ENCODE data around the gene IRAK3.

Gene IRAK3, protein sequence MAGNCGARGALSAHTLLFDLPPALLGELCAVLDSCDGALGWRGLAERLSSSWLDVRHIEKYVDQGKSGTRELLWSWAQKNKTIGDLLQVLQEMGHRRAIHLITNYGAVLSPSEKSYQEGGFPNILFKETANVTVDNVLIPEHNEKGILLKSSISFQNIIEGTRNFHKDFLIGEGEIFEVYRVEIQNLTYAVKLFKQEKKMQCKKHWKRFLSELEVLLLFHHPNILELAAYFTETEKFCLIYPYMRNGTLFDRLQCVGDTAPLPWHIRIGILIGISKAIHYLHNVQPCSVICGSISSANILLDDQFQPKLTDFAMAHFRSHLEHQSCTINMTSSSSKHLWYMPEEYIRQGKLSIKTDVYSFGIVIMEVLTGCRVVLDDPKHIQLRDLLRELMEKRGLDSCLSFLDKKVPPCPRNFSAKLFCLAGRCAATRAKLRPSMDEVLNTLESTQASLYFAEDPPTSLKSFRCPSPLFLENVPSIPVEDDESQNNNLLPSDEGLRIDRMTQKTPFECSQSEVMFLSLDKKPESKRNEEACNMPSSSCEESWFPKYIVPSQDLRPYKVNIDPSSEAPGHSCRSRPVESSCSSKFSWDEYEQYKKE

DNA sequence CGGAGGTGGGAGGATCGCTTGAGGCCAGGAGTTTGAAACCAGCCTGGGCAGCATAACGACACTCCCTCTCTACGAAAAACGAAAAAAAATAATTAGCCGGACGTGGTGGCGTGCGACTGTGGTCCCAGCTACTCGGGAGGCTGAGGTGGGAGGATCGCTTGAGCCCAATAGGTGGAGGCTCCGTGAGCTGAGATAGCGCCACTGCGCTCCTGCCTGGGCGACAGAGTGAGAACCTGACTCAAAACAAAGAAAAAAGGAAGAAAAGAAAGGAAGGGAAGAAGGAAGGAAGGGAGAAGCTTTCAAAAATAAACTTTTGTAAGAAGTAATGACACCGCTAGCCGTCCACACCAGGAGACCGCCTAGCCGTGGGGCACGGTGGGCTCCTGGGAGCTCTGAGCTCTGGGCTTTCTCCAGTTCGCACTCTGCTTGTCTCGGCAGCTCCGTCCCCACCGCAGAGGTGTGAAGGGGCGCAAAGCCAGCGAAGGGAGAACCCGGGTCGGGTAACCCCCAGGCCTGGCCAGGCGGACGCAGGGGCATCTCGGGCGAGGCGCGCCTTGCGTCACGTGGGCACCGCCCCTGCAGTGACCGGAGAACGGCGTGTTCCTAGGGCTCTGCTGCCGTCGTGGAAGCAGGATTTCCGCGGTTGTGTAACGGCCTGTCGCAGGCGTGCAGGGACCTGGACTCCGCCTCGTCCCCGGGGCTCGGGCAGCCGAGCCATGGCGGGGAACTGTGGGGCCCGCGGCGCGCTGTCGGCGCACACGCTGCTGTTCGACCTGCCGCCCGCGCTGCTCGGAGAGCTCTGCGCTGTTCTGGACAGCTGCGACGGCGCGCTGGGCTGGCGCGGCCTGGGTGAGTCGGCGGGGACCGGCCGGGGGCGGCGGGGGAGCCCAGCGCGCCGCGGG lies at the start of gene IRAK3:
Gene IRAK3, plus strand, starts transcription at position 631 of the 902 bp plus-strand sequence. Its CDS starts 86 bp downstream, at position 717.
- peak; percentile 63 for DNase-seq (ENCODE audit: low read depth)

DNA sequence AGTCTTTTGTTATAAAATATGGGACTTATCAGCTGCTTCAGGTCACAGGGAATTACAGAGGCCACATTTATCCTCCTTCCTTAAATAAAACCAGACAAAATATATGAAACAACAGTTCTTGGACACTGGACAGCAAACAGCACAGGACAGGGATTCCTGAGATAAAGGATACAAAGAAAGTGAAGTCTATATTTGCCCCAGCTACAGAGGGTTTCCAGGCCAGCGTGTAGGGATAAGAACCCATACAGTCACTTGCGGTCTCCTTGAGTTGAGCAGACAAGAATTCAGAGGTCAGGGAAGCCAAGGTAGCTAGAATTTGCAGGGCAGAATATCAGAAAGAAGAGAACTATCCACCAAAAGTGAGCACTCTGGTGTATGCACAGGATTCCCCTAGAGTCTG lies 49.7 kb upstream of the IRAK3 start:
- DNase-seq (ENCODE audit: low read depth) = no peak

DNA sequence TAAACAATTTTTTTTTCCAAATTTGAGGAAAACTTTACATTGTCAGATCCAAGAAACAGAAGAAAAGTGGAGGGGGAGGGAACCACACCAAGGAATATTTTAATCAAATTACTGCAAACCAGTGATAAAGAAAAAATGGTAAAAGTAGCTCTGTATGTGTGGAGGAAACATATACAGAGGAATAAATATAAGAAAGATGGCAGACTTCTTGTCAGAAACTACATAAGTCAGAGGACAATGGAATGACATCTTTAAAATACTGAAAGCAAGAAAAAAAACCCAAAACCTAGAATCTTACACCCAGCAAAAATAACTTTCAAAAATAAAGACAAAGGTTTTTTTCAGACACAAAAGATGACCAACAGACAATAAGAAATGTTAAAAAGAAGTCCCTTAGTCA lies 48.3 kb upstream of the IRAK3 start:
- DNase-seq (ENCODE audit: low read depth) = peak; percentile 31

DNA sequence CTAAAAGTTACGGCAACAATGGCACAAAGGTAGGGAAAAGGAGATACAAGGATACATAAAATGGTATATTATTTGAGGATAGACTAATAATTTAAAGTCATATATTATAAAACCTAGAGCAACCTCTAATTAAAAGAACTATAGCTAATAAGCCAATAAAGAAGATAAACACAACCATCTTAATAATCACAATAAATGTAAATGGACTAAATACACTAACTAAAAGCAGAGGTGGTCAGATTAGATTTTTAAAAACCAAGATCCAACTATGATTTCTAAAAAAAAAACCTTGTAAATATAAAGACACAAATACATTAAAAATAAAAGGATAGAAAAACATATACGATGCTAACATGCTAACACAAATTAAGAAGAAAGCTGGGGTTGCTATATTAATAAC lies 47.7 kb upstream of the IRAK3 start:
- no peak for DNase-seq (ENCODE audit: low read depth)

DNA sequence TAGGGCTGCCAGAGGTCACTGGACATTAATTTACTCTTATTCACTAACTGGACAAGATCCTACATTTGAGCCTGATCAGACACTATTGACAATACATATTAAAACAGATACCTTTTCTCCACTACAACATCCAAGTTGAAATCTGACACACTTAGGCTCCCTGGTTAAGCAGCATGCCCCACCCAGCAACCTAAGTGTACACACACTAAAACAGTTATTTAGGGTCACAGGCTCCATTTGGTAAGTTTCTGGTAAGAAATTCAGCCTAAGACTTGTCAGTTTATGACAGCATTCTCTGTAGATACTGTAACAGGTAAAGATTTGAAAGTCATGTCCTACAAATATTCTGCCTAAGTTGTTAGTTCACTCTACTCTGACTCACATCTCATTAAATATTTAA lies 46.2 kb upstream of the IRAK3 start:
- no peak for DNase-seq (ENCODE audit: low read depth)

DNA sequence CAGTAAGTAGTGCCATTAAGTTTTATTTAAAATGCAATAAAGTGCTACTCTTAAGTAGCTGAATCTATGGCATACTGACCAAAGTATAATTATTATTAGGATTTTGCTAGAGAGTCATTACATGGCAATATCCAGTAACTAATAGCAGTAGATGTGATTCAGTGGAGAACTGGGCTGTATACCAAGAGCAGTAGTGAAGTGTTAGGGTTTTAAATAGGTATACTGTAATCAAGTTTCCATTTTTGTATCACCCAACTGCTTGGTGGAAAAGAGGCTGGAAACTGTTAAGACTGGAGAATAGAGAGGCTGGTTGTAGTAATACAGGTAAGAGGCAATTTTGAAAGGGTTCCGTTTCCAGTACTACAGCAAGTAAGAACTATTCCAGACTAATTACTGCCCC lies 45.1 kb upstream of the IRAK3 start:
- no peak for DNase-seq (ENCODE audit: low read depth)

DNA sequence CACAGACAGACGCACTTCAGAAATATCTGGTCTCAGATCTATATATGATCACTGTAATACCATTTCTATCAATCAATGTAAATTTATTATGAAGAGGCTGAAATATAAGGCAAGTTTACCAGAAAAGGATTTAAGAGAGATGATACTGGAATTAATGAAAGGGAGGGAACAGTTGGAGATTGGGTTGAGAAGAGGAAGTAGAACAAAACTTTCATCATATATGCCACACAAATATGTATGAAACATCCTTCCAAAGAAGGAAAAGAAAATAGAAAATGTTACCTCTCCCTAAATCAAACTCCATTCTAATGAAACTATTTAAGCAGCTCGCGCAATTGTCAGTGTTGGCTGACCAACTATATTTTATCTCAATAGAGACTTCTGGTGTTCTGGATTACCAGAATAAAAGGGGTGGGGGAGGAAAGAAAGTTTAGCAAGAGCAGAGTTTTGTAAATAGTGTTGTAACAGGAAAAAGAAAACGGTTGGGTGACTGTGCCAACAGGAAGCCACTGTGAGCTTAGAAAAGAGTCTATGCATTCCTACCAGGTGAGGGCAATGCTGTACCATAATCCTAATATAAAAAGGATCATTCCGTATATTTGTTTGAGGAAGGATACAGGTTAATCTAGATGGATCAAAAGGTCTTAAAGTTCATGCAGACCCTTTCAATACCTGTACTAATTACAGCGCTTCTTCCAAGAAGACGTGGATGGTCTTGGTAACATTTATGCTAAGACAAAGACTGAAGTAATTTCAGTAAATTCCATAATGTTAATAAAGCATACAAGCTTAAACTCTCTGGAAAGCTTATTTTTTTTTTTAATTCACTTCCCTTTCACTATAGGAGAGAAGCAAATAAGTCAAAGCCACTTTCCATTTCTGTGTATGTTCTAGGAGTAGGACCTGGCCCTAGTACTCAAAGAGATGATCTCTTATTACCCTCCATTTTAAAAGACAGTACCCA lies 43.9 kb upstream of the IRAK3 start:
- DNase-seq (ENCODE audit: low read depth) = peak; percentile 90

DNA sequence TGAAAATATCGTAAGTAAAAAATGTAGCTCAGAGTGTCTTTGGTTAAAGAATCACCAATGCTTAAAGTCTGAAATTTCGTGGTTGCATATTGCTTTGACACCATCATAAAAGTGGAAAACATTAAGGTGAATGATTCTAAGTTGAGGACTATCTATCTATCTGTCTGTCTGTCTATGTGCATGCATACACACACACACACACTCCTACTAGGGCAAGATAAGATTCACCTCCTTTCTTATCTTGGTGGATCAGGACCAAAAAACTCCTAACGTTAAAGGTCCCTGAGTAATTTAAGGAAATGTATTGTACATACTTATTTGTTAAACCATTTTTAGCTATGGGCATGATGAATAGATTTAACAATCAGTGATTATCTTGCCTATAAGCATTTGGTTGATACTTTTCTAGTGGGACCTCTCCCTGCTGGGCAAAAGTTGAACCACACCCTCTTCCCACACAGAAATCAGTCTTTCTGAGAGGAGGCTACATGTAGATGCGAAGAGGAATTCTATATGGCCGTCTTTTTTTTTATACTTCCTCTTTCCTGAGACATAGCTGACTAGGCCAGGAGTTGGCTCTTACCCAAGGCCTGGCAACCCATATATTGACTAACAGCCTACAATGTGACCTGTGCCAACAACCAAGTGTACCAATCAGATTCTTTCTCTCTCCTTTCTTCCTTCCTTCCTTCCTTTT lies 39.2 kb upstream of the IRAK3 start:
- DNase-seq (ENCODE audit: low read depth) = peak; percentile 27

DNA sequence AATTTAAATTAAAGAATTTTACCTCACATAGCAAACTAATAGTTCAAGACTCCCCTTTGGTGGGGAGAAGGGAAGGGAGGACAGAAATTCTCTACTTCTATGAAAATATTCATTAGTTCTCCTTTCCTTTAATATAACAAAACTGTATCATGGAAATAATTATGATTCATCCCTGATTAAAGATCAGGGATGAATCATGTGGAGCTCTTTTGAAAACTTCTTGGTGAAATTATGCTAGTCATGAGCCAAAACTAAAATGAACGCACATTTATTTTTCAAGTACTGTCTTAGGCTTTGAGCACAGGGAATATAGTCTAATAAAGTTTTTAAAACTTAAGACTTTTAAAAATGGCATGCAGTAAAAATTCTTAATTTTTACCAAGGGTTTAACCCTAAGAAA lies 36.3 kb upstream of the IRAK3 start:
- DNase-seq (ENCODE audit: low read depth) = peak; percentile 52

DNA sequence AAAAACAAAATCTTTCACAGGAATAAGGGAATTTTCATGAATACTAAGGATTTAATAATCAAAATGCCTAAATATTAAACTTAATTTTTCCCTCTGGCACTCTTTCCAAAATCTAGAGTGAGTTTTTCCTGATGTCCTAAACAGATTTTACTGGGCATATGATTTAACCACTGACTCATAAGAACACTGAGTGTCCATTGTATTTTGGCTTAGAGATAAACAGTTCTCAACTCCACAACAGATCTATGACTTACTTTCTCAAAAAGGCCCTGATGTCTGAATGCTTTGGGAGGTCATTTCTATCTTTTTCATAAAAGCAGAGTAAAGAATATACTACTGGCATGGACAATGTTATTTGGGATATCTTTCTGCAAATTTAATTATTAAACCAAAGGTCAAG lies 34.2 kb upstream of the IRAK3 start:
- peak; percentile 33 for DNase-seq (ENCODE audit: low read depth)

DNA sequence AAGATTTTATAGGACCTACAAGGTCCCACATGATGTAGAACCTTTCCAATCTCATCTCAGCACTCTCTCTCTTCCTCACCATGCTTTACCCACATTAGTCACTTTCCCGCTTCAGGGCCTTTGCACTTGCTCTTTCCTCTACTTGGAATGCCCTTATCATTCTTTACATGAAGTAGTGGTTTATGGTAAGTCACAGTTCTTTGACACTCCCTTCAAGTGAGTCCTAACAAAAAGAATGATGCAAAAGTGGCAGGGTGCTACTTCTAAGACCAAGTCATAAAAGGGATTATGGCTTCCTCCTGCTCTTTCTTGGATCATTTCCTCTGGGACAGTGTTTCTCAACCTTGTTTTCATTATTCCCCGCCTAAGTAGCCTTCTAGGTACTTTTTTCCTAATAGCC lies 32.4 kb upstream of the IRAK3 start:
- peak; percentile 4 for DNase-seq (ENCODE audit: low read depth)

DNA sequence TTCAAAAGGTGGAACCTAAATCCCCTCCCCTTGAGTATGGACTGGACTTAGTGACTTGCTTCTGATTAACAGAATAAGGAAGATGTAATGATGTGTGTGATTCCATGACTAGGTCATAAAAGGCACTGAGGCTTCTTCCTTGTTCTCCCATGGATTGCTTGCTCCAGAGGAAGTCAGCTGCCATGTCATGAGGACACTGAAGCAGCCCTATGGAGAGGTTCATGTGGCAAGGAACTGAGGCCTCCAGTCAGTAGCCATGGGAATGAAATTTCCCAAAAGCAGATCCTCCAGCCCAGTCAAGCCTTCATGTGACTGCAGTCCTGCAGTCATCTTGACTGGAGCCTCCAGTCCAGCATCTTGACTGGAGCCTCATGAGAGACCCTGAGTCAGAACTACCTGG lies 29.9 kb upstream of the IRAK3 start:
- no peak for DNase-seq (ENCODE audit: low read depth)

DNA sequence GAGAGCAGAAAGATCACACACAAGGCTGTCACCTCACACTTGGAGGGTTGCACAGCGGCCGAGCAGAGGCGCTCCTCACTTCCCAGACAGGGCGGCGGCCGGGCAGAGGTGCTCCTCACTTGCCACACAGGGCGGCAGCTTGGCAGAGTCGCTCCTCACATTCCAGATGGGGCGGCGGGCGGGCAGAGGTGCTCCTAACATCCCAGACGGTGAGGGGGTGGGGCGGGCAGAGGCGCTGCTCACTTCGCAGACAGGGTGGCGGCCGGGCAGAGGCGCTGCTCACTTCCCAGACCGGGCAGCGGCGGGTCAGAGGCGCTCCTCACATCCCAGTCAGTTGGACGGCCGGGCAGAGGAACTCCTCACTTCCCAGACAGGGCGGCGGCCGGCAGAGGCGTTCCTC lies 28.3 kb upstream of the IRAK3 start:
- DNase-seq (ENCODE audit: low read depth) = no peak

DNA sequence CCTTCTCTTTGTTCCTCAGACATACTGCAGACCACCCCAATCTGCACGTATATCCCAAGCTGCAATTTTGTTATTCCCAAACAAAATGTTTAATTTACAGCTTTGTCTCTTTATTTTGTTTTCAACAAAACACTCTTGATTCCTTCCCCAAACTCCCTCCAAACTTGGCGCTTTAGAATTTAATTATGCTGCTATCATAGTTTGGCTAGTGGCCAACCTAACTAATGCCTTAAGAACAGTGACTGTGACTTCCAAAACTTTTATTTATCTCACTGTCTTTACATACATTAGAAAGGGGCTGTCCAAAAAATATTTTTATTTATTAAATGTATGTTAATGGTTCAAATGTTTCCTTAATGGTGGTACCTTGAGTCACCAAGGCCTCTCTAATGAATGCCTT lies 26.3 kb upstream of the IRAK3 start:
- DNase-seq (ENCODE audit: low read depth) = no peak

DNA sequence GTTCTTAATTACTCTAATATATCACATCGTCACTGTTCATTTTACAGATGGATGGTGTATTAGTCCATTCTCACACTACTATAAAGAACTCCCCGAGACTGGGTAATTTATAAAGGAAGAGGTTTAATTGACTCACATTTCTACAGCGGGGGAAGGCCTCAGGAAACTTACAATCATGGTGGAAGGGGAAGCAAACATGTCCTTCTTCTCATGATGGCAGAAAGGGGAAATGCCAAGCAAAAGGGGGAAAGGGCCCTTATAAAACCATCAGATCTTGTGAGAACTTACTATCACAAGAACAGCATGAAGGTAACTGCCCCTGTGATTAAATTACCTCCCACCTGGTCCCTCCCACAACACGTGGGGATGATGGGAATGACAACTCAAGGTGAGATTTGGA lies 25.7 kb upstream of the IRAK3 start:
- no peak for DNase-seq (ENCODE audit: low read depth)

DNA sequence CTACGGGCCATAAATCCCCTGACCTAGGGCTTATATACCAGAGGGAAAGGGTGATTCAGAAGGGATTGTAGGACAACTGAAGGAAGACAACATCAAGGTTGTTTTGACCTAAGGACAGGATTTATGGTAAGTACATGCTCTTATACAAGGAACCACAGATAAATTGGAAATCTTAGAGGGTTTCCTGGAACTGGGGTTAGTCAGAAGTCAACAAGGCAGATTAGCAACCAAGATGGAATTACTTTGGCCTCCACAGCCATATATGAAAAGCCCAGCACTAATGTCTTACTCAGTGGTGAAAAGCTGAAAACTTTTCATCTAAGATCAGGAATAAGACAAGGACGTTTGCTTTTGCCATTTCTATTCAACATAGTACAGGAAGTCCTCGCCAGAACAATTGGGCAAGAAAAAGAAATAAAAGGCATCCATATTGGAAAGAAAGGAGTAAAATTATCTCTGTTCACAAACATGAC lies 24.6 kb upstream of the IRAK3 start:
- DNase-seq (ENCODE audit: low read depth) = no peak

DNA sequence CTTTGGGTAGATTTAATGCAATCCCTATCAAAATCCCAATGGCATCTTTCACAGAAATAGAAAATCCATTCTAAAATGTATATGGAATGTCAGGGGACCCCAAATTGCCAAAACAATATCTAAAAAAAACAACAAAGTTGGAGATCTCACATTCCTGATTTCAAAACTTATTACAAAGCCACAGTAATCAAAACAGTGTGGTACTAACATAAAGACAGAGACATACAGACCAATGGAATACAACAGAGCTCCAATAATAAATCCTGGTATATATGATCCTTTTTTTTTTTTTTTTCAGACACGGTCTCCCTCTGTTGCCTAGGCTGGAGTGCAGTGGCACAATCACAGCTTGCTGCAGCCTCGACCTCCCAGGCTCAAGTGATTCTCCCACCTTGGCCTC lies 23.9 kb upstream of the IRAK3 start:
- DNase-seq (ENCODE audit: low read depth) = no peak

DNA sequence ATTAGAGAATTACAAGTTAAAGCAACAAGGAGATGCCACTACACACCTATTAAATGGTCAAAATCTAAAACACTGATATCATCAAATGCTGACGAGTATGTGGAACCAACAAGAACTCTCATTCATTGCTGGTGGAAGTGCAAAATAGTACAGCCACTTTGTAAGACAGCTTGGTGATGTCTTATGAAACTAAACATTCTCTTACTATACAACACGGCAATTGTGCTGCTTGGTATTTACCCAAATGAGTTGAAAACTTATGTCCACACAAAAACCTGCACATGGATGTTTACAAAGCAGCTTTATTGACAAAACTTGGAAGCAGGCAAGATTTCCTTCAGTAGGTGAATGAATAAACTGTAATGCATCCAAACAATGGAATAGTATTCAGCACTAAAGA lies 22.5 kb upstream of the IRAK3 start:
- DNase-seq (ENCODE audit: low read depth) = no peak

DNA sequence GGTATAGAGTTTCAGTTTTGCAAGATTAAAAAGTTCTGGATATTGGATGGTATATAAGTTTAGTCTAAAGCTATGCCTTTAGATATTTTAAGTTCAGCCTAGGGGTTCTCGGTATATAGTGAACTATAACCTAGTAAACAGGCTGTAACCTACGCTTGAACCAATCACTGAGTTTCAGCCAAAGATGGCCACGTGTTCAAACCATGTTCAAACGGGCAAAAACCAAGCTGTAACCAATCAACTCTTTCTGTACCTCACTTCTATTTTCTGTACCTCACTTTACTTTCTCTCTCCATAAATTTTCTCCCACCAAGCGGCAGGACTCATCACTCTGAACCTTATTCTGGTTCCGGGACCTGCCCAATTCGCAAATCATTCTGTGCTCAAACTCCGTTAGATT lies 20.6 kb upstream of the IRAK3 start:
- no peak for DNase-seq (ENCODE audit: low read depth)

DNA sequence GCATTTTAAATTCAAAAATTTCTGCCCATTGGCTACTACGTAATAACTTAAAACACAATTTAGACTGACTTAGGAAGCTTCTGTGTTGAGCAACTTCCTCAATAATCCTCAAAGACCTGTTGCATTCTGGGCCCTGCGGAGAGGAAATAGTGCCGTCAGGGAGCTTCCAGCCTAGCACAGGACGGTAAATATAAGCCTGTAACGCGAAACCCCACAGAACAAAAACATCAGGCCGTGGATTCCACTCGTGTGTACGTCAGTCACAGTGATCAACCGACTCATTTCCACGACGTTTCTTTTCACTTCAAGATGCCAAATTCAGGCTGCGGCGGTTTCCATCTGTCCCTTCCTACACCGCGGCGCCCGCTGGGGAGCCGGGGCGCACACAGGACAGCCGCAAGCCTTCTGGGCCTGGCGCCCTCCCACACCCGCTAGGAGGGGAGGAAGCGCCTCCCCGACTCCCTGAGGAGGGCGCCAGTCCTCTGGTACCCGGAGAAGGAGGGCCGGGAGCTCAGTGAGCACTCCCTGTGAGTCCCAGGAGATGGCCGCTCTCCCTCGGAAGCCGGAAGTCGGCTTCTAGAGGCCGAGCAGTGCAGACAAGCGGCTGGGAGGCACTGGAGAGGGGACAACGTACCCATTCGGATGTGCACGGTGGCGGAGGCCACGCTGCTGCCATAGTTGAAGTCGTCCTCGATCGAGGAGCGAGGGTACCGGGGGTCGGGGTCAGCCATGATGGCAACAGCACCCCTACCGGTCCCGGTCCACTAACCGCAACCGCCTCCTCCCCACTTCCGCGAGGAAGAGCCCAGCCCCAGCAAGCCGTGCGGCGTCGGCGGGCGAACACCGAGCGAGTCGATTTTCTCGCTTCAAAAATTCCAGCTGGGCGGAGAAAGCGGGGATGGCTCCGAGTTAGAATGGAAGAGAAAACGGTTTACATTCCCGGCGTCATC lies 19.5 kb upstream of the IRAK3 start, which contains the start of gene TMBIM4:
Gene TMBIM4, minus strand, starts transcription at position 776 of the 950 bp plus-strand sequence. Its CDS starts 45 bp downstream, at position 731.
- peak; percentile 93 for DNase-seq (ENCODE audit: low read depth)

Data from ELR (cell line).